ENCODE data around the gene KRTAP10-8.
"Not testable (repeated sequence)": the region's sequence is repeated elsewhere in the genome, so short reads cannot be mapped to it uniquely, and the experiment has no call there.

The KRTAP10-8 gene, protein sequence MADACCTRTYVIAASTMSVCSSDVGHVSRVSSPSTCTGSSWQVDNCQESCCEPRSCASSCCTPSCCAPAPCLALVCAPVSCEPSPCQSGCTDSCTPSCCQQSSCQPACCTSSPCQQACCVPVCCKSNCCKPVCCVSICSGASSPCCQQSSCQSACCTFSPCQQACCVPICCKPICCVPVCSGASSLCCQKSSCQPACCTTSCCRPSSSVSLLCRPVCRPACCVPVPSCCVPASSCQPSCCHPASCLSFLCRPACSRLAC

GRCh38 chr21:44612029-44612486 is at the start of gene KRTAP10-8:
TSS of gene KRTAP10-8 (plus strand) at chr21:44612079. CDS start at chr21:44612101, 22 bp downstream.
- no peak for DNase-seq

- DNase-seq, result no peak
Measured at GRCh38 chr21:44564099-44564498, 47.8 kb upstream of the KRTAP10-8 start.

DNA sequence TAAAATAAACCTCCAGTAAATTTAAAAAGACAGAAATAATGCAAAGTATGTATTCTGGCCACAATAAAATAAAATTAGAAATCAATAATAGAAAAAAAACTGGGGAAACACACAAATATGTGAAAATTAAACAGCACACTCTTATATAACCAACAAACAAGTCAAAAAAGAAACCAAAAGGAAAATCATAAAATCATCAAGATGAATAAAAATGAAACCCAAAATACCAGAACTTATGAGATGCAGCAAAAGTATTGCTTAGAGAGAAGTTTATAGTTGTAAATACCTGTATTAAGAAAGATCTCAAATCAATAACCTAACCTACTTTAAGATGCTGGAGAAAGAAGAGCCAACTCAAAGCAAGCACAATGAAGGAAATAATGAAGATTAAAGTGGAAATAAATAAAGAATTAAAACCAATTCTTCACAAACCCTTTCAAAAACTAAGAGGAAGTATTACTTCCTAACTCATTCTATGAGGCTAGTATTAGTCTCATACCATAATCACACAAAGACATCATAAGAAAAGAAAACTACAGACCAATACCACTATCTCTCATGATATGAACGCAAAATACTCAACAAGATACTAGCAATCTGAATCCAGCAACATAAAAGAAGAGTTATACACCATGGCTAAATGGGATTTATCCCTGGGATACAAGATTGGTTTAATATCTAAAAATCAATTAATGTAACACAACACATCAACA is 46.8 kb upstream of the KRTAP10-8 start:
- no peak for DNase-seq

DNA sequence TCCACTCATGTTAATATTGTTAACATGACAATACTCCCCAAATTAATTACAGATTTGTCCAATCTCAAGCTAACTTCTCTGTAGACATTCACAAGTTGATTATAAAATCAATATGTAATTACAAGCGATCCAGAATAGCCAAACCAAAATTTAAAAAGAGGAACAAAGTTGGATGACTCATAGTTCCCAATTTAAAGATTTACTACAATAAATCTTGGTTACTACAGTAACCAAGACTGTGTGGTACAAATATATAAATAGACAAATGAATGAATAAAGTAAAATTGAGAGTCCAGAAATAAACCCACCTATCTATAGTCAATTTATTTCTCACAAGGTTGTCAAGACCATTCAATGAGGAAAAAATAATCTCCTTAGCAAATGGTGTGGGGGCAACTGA is 45.5 kb upstream of the KRTAP10-8 start:
- no peak for DNase-seq

- no peak for DNase-seq
Measured at GRCh38 chr21:44567481-44568171, 44.3 kb upstream of the KRTAP10-8 start.

DNA sequence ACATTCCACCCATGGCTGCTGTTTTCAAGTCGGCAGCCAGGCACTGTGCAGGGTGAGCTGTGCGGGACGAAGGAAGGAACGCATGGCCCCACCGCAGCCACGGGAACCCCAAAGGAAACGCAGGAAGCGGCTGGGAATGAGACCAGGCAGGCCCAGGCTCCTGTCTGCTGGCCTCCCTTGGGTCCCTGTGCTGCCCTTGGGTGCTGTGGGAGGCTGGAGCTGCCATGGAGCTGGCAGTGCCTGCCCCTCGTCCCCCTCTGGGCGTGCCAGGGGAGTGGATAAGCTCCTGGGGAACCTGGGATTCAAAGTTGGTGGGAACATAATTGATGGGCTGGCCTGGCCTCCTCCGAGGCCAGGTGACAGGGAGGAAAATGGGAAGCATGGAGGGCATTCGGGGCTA is 43.6 kb upstream of the KRTAP10-8 start:
- DNase-seq, result no peak

GRCh38 chr21:44568667-44569556 is 43.0 kb upstream of the KRTAP10-8 start:
- DNase-seq, result no peak

DNA sequence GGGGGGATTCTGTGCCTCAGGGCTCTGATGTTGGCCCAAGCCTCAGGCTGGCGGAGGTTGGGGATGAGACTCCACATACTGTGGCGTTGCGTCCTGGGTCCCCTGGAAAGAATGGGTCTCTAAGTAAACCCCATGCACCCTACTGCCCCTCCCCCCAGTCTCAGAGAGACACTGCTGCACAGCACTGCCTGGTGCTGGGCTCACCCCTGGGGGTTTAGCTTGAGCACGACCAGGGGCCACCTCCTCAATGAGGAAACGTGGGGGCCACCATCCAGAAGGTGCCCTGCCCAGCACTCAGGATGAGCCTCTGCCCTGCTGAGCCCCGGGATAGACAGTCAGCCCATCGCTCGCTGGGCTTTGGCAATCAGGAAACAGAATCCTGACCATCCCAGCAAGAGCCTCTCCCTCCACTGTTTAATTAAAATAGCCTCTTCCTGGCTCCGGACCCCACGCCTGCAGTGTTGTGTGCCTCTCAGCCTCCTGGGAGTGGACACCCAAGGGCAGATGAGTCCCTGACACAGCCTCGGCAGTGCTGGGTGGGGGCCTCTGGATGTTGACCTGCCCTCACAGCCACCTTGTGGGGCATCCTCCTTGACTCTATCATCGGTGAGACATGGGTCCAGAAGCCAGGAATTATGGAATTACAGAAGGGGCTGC is 41.9 kb upstream of the KRTAP10-8 start:
- no peak for DNase-seq

DNA sequence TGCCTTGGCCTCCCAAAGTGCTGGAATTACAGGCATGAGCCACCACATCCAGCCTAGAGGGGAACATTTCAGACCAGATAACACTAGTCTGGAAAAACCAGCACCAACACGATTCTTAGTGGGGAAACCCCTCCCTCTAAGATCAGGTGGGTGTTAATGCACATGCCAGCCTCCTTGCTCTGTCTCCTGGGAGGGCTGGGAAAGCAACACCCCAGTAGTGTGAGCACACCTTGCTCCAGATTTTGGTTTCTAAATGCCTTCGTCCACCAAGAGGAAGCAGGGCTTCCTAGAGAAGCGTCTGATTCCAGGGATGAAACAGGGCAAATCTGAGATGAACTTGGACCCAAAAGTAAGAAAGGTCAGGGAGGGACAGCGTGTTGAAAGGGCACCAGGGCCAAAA is 40.6 kb upstream of the KRTAP10-8 start:
- DNase-seq, result no peak

DNA sequence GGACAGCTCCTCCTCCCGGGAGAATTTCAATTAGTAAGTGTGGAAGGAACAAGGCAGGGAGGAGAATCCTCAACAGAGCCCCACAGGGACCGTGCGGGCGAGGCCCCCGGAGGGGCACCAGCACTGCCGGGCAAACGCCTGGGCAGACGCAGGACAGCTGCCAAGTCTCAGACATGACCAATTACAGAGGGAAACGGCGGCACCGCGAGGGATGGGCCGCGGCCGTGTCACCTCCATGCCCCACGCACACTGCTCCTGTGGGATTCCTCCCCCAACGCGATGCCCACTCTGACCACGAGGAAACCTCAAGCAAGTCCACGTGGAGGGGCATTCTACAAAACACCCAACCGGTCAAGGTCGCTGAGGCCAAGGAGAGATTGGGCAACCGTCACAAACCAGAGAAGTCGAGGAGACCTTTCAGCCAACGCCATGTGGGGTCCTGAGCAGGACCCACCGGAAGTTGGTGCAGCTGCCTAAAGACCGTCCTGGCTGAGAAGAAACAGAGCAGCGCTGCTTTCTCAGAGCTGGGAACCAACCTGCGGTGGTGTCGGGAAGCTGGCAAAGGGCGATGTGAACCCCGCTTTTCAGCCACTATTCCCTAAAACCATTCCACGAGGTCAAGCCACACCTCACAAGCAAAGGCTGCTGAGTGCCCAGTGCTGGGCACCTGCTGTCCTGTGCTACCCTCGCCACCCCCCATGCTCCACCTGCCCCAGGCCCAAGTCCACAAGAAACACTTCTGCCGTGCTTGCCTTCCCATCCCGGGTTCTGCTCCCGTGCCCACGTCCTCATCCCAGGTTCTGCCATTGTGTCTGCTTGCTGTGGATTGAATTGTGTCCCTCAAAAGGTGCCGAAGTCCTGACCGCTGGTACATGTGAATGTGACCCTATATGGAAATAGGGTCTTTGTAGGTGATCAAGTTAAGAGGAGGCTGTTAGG is 39.8 kb upstream of the KRTAP10-8 start:
- no peak for DNase-seq

- no peak for DNase-seq
Measured at GRCh38 chr21:44572959-44573583, 38.8 kb upstream of the KRTAP10-8 start.

DNA sequence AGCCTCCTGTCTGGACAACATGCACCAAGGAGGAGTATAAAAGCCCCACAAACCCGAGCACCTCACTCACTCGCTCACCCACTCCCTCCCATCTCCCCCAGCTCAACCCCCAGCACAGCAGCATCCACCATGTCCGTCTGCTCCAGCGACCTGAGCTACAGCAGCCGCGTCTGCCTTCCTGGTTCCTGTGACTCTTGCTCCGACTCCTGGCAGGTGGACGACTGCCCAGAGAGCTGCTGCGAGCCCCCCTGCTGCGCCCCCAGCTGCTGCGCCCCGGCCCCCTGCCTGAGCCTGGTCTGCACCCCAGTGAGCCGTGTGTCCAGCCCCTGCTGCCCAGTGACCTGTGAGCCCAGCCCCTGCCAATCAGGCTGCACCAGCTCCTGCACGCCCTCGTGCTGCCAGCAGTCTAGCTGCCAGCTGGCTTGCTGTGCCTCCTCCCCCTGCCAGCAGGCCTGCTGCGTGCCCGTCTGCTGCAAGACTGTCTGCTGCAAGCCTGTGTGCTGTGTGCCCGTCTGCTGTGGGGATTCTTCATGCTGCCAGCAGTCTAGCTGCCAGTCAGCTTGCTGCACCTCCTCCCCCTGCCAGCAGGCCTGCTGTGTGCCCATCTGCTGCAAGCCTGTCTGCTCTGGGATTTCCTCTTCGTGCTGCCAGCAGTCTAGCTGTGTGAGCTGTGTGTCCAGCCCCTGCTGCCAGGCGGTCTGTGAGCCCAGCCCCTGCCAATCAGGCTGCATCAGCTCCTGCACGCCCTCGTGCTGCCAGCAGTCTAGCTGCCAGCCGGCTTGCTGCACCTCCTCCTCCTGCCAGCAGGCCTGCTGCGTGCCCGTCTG is 38.0 kb upstream of the KRTAP10-8 start, which contains the start of gene KRTAP10-4:
KRTAP10-4 (plus strand) TSS at position 100 of the 827 bp plus-strand sequence; CDS start at position 130, 30 bp downstream.
- DNase-seq, result not testable (repeated sequence)

DNA sequence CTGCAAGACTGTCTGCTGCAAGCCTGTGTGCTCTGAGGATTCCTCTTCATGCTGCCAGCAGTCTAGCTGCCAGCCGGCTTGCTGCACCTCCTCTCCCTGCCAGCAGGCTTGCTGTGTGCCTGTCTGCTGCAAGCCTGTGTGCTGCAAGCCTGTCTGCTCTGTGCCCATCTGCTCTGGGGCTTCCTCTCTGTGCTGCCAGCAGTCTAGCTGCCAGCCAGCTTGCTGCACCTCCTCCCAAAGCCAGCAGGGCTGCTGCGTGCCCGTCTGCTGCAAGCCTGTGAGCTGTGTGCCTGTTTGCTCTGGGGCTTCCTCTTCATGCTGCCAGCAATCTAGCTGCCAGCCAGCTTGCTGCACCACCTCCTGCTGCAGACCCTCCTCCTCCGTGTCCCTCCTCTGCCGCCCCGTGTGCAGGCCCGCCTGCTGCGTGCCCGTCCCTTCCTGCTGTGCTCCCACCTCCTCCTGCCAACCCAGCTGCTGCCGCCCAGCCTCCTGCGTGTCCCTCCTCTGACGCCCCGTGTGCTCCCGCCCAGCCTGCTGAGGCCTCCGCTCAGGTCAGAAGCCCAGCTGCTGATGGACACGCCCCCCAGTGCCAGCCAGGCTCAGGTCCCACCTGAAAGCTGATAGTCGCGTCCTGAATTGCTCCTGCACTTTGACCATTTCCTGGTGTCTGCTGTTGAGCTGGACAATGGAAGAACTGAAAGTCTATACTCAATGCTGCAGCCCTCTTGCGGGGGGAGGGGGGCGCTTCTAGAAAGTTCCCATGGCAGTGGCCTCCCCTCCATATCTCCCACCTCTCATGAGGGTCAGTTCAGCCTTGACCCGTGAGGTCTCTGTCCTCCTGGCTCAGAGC is 37.2 kb upstream of the KRTAP10-8 start:
- DNase-seq, result no peak

GRCh38 chr21:44575307-44576024 is 36.4 kb upstream of the KRTAP10-8 start:
- no peak for DNase-seq

DNA sequence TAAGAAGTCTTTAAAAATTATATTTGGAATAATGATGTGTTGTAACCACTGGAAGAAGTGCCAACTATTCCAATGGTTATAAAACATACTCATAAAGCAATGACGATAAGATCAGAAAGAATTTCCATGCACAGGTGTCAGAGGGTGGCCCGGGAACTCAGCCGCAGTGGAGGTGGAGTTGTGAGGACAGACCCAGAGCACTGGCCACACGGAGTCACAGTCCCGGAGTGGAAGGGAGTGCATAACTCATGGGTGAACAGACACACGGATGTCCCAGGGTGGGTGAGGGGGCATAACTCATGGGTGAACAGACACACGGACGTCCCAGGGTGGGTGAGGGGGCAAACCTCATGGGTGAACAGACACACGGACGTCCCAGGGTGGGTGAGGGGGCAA is 35.9 kb upstream of the KRTAP10-8 start:
- DNase-seq, result no peak

DNA sequence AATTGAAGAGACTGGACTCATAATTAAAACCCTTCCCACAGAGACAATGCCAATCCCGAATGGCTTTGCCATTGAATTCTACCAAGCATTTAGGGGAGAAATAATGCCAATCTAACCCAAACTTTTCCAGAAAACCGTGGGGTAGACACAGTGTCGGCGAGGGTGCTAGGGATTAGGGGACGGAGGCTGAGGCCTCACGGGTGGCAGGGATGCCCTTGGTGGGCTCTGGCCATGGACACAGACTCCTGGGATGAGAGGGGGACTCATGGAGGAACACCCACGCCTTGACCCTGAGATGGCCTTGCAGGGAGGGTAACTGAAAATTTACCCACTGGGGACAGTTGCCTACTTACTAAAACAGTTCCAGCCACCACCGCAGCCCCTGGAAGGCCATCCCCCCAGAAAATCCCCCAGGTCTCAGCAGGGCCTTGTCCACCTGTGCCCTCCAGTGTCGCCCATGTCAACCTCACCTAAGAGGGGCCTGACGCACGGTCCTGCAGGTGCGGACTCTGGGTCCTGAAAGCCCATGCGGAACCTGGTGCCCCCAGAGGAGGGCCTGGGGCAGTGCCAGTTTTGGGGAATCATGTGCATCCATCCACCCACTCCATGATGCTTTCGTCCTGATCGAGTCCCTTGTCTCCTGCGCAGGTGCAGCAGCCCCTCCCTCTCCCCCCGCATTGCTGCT is 33.4 kb upstream of the KRTAP10-8 start:
- no peak for DNase-seq

Measured in CD4-positive, alpha-beta T cell treated with Interferon gamma for 1 hour (primary cell).